ENCODE measurements around the gene CRIP3. TPM values are rescaled to one million over a fixed set of nuclear protein-coding genes. Genes with fewer than 3 reads are reported as not detected.
A peak's percentile ranks its signal among the peaks of the same experiment; 100 is the strongest.

The CRIP3 gene
- total and polyA plus RNA-seq, 2 of the 13 experiments (the other 11 are each of a cell fraction or from before 2014, with no cell fraction given) = 6.3 to 9.3 TPM

GRCh38 chr6:43328528-43328927 is 19.9 kb upstream of the CRIP3 start (continued):
- TF ChIP-seq MXD3 (CRISPR knock-in tag; IDR thresholded peaks at IDR 0.05) = no peak
- peak; percentile 71 for TF ChIP-seq ZNF644 (CRISPR knock-in tag; IDR thresholded peaks at IDR 0.05; ENCODE audit: low read depth)
- no peak for TF ChIP-seq ZNF431 (CRISPR knock-in tag; IDR thresholded peaks at IDR 0.05; ENCODE audit: borderline replicate concordance, low read depth)
- no peak for TF ChIP-seq DR1 (CRISPR knock-in tag; IDR thresholded peaks at IDR 0.05)
- TF ChIP-seq TBX3 (IDR thresholded peaks at IDR 0.05; ENCODE audit: borderline replicate concordance) = no peak
- TF ChIP-seq ZBTB8A (CRISPR knock-in tag; IDR thresholded peaks at IDR 0.05; ENCODE audit: borderline replicate concordance, low read depth) = no peak
- no peak for TF ChIP-seq YEATS4 (CRISPR knock-in tag; IDR thresholded peaks at IDR 0.05; ENCODE audit: borderline replicate concordance)
- TF ChIP-seq ZNF619 (CRISPR knock-in tag; IDR thresholded peaks at IDR 0.05) = no peak
- TF ChIP-seq TOE1 (CRISPR knock-in tag; IDR thresholded peaks at IDR 0.05) = no peak
- no peak for TF ChIP-seq FOXK2 (IDR thresholded peaks at IDR 0.05)
- TF ChIP-seq BCL6 (CRISPR knock-in tag; IDR thresholded peaks at IDR 0.05) = no peak
- TF ChIP-seq HOXD1 (CRISPR knock-in tag; IDR thresholded peaks at IDR 0.05) = no peak
- TF ChIP-seq BRF2 (CRISPR knock-in tag; IDR thresholded peaks at IDR 0.05) = no peak
- 0 out of 2 replicates have a peak, but pooled peaks have one; percentile 52 for TF ChIP-seq TGIF2 (CRISPR knock-in tag; IDR thresholded peaks at IDR 0.05)
- TF ChIP-seq BCL3 (CRISPR knock-in tag; IDR thresholded peaks at IDR 0.05) = no peak
- TF ChIP-seq ATF4 (CRISPR knock-in tag; IDR thresholded peaks at IDR 0.05) = 0 out of 4 replicates have a peak, but pooled peaks of 1 of the 2 experiments have one; percentile 22
- TF ChIP-seq ZFP41 (CRISPR knock-in tag; IDR thresholded peaks at IDR 0.05; ENCODE audit: borderline replicate concordance) = no peak
- no peak for TF ChIP-seq ZNF879 (CRISPR knock-in tag; IDR thresholded peaks at IDR 0.05)
- 0 out of 2 replicates have a peak, but pooled peaks have one; percentile 27 for TF ChIP-seq CEBPG (CRISPR knock-in tag; IDR thresholded peaks at IDR 0.05)
- TF ChIP-seq HIC2 (CRISPR knock-in tag; IDR thresholded peaks at IDR 0.05; ENCODE audit: low read depth) = peak; percentile 79
- TF ChIP-seq CC2D1A (CRISPR knock-in tag; IDR thresholded peaks at IDR 0.05) = no peak
- TF ChIP-seq ZNF354B (CRISPR knock-in tag; IDR thresholded peaks at IDR 0.05) = no peak
- no peak for TF ChIP-seq ZSCAN30 (CRISPR knock-in tag; IDR thresholded peaks at IDR 0.05)
- no peak for TF ChIP-seq ZNF740 (CRISPR knock-in tag; IDR thresholded peaks at IDR 0.05)
- peak; percentile 46; the same call in 1 of the 2 replicates for TF ChIP-seq TFE3 (CRISPR knock-in tag; IDR thresholded peaks at IDR 0.05)
